ENCODE measurements around the gene PLD4.
"Not testable (repeated sequence)": the region's sequence is repeated elsewhere in the genome, so short reads cannot be mapped to it uniquely, and the experiment has no call there.

Gene PLD4

DNA sequence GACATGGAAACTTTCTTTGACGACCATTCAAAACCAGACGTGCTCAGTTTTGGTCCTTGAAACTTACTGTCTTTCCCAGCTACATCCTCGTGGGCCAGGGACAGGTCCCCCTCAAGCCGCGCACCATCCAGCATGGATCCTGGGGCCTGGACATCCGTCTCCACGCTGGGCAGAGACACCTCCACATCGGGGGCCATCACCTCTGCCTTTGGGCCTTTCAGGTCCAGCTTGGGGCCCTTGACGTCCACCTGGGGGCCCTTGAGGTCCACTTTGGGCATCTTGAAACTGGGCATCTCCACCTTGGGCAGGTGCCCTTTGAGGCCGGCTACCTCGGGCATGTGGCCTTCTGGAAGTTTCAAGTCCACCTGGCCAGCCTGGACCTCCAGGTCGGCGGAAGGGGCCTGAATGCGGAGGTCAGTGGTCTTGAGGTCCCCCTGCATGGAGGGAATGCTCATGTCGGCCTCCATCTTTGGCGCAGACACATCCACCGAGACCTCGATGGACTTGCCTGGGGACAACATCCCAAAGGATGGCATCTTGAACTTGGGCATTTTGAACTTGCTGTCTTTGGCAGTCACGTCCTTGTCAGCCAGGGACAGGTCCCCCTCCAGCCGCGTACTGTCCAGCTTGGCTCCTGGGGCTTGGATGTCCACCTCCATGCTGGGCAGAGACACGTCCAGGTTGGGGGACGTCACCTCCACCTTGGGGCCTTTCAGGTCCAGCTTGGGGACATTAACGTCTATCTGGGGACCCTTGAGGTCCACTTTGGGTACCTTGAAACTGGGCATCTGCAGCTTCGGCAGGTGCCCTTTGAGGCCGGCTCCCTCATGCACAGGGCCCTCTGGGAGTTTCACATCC is 17.1 kb downstream of the PLD4 start:
- DNase-seq (ENCODE audit: low read depth) = no peak

DNA sequence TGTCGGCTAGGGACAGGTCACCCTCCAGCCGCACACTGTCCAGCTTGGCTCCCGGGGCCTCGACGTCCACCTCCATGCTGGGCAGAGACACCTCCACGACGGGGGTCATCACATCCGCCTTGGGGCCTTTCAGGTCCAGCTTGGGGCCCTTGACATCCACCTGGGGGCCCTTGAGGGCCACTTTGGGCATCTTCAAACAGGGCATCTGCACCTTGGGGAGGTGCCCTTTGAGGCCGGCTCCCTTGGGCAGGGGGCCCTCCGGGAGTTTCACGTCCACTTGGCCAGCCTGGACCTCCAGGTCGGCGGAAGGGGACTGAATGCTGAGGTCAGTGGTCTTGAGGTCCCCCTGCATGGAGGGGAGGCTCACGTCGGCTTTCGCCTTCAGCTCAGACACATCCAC is 17.9 kb downstream of the PLD4 start:
- DNase-seq (ENCODE audit: low read depth) = no peak

DNA sequence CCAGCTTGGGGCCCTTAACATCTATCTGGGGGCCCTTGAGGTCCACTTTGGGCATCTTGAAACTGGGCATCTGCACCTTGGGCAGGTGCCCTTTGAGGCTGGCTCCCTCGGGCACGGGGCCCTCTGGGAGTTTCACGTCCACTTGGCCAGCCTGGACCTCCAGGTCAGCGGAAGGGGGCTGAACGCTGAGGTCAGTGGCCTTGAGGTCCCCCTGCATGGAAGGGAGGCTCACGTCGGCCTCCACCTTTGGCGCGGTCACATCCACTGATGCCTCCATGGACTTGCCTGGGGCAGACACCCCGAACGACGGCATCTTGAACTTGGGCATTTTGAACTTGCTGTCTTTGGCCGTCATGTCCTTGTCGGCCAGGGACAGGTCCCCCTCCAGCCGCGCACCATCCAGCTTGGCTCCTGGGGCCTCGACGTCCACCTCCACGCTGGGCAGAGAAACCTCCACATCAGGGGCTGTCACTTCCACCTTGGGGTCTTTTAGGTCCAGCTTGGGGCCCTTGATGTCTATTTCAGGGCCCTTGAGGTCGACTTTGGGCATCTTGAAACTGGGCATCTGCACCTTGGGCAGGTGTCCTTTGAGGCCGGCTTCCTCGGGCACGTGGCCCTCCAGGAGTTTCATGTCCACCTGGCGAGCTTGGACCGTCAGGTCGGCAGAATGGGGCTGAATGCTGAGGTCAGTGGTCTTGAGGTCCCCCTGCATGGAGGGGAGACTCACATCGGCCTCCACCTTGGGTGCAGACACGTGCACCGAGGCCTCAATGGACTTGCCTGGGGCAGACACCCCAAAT is 18.7 kb downstream of the PLD4 start:
- DNase-seq (ENCODE audit: low read depth) = not testable (repeated sequence)

DNA sequence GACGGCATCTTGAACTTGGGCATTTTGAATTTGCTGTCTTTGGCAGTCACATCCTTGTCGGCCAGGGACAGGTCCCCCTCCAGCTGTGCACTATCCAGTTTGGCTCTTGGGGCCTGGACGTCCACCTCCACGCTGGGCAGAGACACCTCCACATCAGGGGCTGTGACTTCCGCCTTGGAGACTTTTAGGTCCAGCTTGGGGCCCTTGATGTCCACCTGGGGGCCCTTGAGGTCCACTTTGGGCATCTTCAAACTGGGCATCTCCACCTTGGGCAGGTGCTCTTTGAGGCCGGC is 19.3 kb downstream of the PLD4 start:
- not testable (repeated sequence) for DNase-seq (ENCODE audit: low read depth)

DNA sequence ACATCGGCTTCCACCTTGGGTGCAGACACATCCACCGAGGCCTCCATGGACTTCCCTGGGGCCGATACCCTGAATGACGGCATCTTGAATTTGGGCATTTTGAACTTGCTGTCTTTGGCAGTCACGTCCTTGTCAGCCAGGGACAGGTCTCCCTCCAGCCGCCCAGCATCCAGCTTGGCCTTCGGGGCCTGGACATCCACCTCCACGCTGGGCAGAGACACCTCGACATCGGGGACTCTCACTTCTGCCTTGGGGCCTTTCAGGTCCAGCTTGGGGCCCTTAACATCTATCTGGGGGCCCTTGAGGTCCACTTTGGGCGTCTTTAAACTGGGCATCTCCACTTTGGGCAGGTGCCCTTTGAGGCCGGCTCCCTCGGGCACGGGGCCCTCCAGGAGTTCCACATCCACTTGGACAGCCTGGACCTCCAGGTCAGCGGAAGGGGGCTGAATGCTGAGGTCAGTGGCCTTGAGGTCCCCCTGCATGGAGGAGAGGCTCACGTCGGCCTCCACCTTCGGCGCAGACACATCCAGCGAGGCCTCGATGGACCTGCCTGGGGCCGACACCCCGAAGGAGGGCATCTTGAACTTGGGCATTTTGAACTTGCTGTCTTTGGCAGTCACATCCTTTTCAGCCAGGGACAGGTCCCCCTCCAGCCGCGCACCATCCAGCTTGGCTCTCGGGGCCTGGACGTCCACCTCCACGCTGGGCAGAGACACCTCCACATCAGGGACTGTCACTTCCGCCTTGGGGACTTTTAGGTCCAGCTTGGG is 19.9 kb downstream of the PLD4 start:
- not testable (repeated sequence) for DNase-seq (ENCODE audit: low read depth)

DNA sequence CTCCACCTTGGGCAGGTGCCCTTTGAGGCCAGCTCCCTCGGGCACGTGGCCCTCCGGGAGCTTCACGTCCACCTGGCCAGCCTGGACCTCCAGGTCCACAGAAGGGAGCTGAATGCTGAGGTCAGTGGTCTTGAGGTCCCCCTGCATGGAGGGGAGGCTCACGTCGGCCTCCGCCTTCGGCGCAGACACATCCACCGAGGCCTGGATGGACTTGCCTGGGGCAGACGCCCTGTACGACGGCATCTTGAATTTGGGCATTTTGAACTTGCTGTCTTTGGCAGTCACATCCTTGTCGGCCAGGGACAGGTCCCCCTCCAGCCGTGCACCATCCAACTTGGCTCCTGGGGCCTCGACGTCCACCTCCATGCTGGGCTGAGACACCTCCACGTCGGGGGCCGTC is 20.6 kb downstream of the PLD4 start:
- DNase-seq (ENCODE audit: low read depth) = not testable (repeated sequence)

DNA sequence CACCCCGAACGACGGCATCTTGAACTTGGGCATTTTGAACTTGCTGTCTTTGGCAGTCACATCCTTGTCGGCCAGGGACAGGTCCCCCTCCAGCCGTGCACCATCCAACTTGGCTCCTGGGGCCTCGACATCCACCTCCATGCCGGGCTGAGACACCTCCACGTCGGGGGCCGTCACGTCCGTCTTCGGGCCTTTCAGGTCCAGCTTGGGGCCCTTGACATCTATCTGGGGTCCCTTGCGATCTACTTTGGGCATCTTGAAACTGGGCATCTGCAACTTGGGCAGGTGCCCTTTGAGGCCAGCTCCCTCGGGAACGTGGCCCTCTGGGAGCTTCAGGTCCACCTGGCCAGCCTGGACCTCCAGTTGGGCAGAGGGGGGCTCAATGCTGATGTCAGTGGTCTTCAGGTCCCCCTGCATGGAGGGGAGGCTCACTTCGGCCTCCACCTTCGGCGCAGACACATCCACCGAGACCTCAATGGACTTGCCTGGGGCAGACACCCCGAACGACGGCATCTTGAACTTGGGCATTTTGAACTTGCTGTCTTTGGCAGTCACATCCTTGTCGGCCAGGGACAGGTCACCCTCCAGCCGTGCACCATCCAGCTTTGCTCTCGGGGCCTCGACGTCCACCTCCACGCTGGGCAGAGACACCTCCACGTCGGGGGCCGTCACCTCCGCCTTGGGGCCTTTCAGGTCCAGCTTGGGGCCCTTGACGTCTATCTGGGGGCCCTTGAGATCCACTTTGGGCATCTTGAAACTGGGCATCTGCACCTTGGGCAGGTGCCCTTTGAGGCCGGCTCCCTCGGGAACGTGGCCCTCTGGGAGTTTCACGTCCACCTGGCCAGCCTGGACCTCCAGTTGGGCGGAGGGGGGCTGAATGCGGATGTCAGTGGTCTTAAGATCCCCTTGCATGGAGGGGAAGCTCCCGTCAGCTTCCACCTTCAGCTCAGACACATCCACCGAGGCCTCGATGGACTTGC is 21.6 kb downstream of the PLD4 start:
- not testable (repeated sequence) for DNase-seq (ENCODE audit: low read depth)

DNA sequence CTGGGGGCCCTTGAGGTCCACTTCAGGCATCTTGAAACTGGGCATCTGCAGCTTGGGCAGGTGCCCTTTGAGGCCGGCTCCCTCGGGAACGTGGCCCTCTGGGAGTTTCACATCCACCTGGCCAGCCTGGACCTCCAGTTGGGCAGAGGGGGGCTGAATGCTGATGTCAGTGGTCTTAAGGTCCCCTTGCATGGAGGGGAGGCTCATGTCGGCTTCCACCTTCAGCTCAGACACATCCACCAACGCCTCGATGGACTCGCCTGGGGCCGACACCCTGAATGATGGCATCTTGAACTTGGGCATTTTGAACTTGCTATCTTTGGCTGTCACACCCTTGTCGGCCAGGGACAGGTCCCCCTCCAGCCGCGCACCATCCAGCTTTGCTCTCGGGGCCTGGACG is 22.5 kb downstream of the PLD4 start:
- DNase-seq (ENCODE audit: low read depth) = not testable (repeated sequence)

DNA sequence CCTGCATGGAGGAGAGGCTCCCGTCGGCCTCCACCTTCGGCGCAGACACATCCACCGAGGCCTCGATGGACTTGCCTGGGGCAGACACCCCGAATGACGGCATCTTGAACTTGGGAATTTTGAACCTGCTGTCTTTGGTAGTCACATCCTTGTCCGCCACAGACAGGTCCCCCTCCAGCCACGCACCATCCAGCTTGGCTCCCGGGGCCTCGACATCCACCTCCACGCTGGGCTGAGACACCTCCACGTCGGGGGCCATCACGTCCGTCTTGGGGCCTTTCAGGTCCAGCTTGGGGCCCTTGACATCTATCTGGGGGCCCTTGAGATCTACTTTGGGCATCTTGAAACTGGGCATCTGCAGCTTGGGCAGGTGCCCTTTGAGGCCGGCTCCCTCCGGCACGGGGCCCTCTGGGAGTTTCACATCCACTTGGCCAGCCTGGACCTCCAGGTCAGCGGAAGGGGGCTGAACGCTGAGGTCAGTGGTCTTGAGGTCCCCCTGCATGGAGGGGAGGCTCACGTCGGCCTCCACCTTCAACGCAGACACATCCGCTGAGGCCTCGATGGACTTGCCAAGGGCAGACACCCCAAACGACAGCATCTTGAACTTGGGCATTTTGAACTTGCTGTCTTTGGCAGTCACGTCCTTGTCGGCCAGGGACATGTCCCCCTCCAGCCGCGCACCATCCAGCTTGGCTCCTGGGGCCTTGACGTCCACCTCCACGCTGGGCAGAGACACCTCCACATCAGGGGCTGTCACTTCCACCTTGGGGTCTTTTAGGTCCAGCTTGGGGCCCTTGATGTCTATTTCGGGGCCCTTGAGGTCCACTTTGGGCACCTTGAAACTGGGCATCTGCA is 23.4 kb downstream of the PLD4 start:
- DNase-seq (ENCODE audit: low read depth) = not testable (repeated sequence)

DNA sequence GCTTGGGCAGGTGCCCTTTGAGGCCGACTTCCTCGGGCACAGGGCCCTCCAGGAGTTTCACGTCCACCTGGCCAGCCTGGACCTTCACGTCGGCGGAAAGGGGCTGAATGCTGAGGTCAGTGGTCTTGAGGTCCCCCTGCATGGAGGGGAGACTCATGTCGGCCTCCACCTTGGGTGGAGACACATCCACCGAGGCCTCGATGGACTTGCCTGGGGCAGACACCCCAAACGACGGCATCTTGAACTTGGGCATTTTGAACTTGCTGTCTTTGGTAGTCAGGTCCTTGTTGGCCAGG is 24.0 kb downstream of the PLD4 start:
- no peak for DNase-seq (ENCODE audit: low read depth)

DNA sequence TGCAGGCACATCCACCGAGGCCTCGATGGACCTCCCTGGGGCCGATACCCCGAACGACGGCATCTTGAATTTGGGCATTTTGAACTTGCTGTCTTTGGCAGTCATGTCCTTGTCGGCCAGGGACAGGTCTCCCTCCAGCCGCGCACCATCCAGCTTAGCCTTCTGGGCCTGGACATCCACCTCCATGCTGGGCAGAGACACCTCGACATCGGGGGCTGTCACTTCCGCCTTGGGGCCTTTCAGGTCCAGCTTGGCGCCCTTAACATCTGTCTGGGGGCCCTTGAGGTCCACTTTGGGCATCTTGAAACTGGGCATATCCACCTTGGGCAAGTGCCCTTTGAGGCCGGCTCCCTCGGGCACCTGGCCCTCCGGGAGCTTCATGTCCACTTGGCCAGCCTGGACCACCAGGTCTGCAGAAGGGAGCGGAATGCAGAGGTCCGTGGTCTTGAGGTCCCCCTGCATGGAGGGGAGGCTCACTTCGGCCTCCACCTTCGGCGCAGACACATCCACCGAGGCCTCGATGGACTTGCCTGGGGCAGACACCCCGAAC is 24.8 kb downstream of the PLD4 start:
- not testable (repeated sequence) for DNase-seq (ENCODE audit: low read depth)

DNA sequence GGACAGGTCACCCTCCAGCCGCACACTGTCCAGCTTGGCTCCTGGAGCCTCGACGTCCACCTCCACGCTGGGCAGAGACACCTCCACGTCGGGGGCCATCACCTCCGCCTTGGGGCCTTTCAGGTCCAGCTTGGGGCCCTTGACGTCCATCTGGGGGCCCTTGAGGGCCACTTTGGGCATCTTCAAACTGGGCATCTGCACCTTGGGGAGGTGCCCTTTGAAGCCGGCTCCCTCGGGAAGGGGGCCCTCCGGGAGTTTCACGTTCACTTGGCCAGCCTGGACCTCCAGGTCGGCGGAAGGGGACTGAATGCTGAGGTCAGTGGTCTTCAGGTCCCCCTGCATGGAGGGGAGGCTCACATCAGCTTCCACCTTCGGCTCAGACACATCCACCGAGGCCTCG is 25.3 kb downstream of the PLD4 start:
- no peak for DNase-seq (ENCODE audit: low read depth)

DNA sequence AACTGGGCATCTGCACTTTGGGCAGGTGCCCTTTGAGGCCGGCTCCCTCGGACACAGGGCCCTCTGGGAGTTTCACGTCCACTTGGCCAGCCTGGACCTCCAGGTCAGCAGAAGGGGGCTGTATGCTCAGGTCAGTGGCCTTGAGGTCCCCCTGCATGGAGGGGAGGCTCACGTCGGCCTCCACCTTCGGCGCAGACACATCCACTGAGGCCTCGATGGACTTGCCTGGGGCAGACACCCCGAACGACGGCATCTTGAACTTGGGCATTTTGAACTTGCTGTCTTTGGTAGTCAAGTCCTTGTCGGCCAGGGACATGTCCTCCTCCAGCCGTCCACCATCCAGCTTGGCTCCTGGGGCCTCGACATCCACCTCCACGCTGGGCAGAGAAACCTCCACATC is 26.0 kb downstream of the PLD4 start:
- not testable (repeated sequence) for DNase-seq (ENCODE audit: low read depth)

DNA sequence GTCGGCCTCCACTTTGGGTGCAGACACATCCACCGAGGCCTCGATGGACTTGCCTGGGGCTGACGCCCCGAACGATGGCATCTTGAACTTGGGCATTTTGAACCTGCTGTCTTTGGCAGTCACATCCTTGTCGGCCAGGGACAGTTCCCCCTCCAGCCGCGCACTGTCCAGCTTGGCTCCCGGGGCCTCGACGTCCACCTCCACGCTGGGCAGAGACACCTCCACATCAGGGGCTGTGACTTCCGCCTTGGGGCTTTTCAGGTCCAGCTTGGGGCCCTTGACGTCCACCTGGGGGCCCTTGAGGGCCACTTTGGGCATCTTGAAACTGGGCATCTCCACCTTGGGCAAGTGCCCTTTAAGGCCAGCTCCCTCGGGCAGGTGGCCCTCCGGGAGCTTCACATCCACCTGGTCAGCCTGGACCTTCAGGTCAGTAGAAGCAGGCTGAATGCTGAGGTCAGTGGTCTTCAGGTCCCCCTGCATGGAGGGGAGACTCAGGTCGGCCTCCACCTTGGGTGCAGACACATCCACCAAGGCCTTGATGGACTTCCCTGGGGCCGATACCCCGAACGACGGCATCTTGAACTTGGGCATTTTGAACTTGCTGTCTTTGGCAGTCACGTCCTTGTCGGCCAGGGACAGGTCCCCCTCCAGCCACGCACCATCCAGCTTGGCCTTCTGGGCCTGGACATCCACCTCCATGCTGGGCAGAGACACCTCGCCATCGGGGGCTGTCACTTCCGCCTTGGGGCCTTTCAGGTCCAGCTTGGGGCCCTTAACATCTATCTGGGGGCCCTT is 27.4 kb downstream of the PLD4 start:
- not testable (repeated sequence) for DNase-seq (ENCODE audit: low read depth)

DNA sequence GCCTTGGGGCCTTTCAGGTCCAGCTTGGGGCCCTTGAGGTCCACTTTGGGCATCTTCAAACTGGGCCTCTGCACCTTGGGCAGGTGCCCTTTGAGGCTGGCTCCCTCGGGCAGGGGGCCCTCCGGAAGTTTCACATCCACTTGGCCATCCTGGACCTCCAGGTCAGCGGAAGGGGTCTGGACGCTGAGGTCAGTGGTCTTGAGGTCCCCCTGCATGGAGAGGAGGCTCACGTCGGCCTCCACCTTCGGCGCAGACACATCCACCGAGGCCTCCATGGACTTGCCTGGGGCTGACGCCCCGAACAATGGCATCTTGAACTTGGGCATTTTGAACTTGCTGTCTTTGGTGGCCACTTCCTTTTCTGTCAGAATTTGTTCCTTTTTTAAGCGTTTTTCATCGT is 28.4 kb downstream of the PLD4 start:
- DNase-seq (ENCODE audit: low read depth) = no peak

DNA sequence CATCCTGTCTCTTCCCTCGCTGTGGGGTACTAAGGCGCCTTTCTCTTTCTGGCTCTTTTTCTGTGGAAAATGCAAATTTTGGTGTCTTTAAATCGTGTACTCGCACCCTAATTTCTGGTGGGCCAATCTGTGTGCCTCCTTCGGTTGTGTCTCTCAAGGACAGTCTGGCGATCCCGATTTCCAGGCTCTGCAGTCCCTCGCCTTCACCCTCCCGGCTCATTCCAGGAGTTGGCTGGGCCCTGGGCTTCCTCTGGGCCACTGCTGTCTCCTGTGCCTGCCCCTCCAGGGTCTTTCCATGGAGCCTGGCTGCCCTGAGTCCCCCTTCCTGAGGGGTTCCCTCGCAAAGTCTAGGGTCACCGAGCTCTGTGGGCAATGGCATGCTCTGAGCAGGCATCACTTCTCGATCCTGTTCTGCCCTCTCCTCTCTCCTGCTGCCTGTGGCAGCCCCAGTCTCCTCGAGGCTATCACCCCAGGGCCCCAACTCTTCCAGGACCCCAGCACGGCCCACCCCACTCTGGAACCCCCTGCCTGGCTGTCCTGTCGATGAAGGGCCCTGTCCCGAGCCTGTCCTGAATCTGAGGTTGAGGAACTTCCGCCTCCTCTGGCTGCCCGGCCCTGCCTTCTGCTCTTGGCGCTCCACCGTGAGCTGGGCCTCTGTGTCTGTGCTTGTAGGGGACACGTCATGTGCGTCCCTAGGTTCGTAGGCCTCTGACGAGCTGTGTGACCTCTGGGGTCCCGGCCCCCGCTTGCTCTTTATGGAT is 29.4 kb downstream of the PLD4 start:
- DNase-seq (ENCODE audit: low read depth) = no peak

DNA sequence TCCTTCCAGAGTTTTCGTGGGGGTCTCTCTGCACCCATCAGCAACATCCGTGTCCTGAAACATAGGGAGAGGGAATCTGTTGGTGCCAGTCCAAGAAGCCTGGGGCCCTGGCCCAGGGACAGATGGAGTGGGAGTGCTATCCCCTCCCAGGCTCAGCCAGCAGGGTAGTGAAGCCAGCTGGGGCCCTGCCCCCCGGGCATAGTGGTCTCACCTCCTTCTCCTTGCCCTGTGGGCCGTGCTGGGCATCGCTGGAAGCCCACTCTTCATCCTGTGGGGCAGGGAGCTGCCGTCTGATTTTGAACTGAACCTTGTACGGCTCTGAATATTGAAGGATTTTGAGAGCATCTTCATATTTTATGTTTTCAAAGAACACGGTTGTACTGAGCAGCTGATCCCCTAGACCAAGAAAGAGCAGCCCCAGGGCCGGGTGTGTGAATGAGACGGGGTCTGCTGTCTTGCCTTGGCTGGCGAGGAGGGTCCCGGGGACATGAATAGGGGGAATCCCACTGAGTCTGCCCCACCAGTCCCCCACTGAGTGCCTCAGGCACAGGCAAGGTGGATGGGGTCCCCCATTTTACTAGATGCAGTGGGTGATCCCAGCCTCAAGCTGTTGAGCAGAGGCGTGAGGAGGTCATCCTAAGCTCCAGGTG is 30.2 kb downstream of the PLD4 start:
- DNase-seq (ENCODE audit: low read depth) = no peak

DNA sequence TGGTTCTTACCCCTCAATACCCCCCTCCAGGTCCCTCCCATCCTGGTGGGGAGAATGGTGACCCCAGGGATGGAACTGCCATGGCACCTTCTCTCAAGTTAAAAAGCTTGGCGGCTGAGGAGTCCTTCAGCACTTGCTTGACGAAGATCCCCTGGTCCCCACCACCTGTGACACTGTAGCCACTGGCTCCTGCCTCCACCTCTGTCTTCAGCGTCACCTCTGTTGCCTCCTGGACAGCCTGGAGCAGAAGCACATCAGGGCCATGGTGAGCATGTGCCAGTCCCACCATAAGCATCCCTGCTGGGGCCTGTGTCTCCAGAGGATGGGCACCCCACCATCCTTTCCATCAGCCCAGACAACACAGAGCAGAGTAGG is 30.7 kb downstream of the PLD4 start:
- no peak for DNase-seq (ENCODE audit: low read depth)

Measured in ELR (cell line).